Upper lobe of right lung (tissue), 1 donor: ENCODE results near the gene BCAN. TPM values are rescaled to one million over a fixed set of nuclear protein-coding genes. Genes with fewer than 3 reads are reported as not detected.
A peak's percentile ranks its signal among the peaks of the same experiment; 100 is the strongest.

Experiments used
- ATAC-seq: fragments of 200-7000 bp; cut with Tn5 transposase; one replicate; pipeline ENCODE4 v1.9.1; 2020; ENCODE audit warnings: mild to moderate bottlenecking, moderate library complexity
- DNase-seq: peaks from one replicate; pipeline ENCODE4 v3.0.0-alpha.2; 2020
- H3K27ac ChIP-seq: fragments of 200-600 bp; one replicate; pipeline ENCODE4 v1.8.0; 2022
- H3K27me3 ChIP-seq: fragments of 200-600 bp; one replicate; pipeline ENCODE4 v1.8.0; 2022; ENCODE audit warnings: mild to moderate bottlenecking
- H3K36me3 ChIP-seq: fragments of 200-600 bp; one replicate; pipeline ENCODE4 v1.8.0; 2022
- H3K4me1 ChIP-seq: fragments of 200-600 bp; one replicate; pipeline ENCODE4 v1.8.0; 2022
- H3K4me3 ChIP-seq: fragments of 200-600 bp; one replicate; pipeline ENCODE4 v1.8.0; 2022; ENCODE audit warnings: mild to moderate bottlenecking
- H3K9me3 ChIP-seq: fragments of 200-600 bp; one replicate; pipeline ENCODE4 v1.8.0; 2022
- CTCF ChIP-seq: fragments of 200-600 bp; IDR thresholded peaks from one replicate; pipeline ENCODE4 v1.8.0; 2022; ENCODE audit warnings: antibody characterized with exemption
- intact Hi-C: fragments of 100-400 bp; cut with DNase I; formaldehyde crosslinking; loops from one replicate; pipeline ENCODE4 v1.11.0; 2022
- total RNA-seq: library from RNA; stranded (reverse); fragmentation: NEBNext Ultra II Directional; extraction: Animal tissue kit (Norgen Biotek cat#: 25700); gene quantifications from one replicate; pipeline ENCODE4 v1.2.1, GENCODE V29; 2021
- donor health status: DM: no; HTN: yes; CAD: no; lungs with severe emphysema.

BCAN gene
- total RNA-seq, 1 donor from 2014 or later, result not detected

- Histone ChIP-seq H3K27ac (peak overlapping the region; percentile 6), H3K9me3 (no peaks in the 10 kb centered on the region), H3K4me3 (no peak overlapping the region), H3K4me1 (peaks cover 30% of the 10 kb centered on the region), H3K27me3 (peaks cover 4% of the 10 kb centered on the region), H3K36me3 (no peaks in the 10 kb centered on the region)
- no peak for TF ChIP-seq CTCF
- ATAC-seq (no peak), DNase-seq (no peak)
- intact Hi-C loops, result loop anchor here (10.0 kb wide), 1 partner anchor 46 kb away; no protein-coding TSS in a partner anchor
Measured at GRCh38 chr1:156670359-156670758, 28.4 kb downstream of the BCAN start.

GRCh38 chr1:156670791-156671190 is 28.9 kb downstream of the BCAN start:
- Histone ChIP-seq H3K9me3 (no peaks in the 10 kb centered on the region), H3K27me3 (peaks cover 9% of the 10 kb centered on the region), H3K36me3 (no peaks in the 10 kb centered on the region), H3K4me1 (peaks cover 26% of the 10 kb centered on the region), H3K27ac (peak overlapping the region; percentile 6), H3K4me3 (no peak overlapping the region)
- DNase-seq, result no peak
- intact Hi-C loops, result loop anchor here (10.0 kb wide), 1 partner anchor 46 kb away; no protein-coding TSS in a partner anchor
- no peak for ATAC-seq
- TF ChIP-seq CTCF, result no peak

DNA sequence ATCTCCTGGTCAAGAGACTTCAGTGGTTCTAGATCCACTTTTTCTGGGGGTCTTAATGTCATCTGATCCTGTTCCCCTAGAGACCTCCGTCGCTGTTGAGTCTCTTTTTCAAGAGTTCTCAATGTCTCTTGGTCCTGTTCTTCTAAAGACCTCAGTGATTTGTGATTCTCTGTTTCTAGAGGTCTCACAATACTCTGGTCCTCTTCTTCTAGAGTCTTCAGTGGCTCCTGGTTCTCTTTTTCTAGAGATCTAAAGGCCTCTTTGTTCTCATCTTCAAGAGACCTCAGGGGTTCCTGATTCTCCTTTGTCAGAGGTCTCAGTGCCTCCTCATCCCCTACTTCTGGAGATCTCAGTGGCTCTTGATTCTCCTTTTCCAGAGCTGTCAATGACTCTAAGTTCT is 29.9 kb downstream of the BCAN start:
- Histone ChIP-seq H3K4me1 (peaks cover 17% of the 10 kb centered on the region), H3K36me3 (no peaks in the 10 kb centered on the region), H3K9me3 (no peaks in the 10 kb centered on the region), H3K27me3 (peaks cover 18% of the 10 kb centered on the region), H3K27ac (no peak overlapping the region), H3K4me3 (no peak overlapping the region)
- DNase-seq (no peak), ATAC-seq (no peak)
- TF ChIP-seq CTCF, result no peak
- intact Hi-C loops, result loop anchor here (10.0 kb wide), 1 partner anchor 47 kb away; no protein-coding TSS in a partner anchor

GRCh38 chr1:156673387-156674121 is 31.6 kb downstream of the BCAN start:
- no peak for ATAC-seq
- Histone ChIP-seq H3K27ac (no peak overlapping the region), H3K27me3 (peaks cover 31% of the 10 kb centered on the region), H3K4me1 (peaks cover 4% of the 10 kb centered on the region), H3K9me3 (no peaks in the 10 kb centered on the region), H3K36me3 (no peaks in the 10 kb centered on the region), H3K4me3 (no peak overlapping the region)
- TF ChIP-seq CTCF, result no peak
- DNase-seq, result no peak
- intact Hi-C loops, result loop anchor here (10.0 kb wide), 1 partner anchor 49 kb away; no protein-coding TSS in a partner anchor

DNA sequence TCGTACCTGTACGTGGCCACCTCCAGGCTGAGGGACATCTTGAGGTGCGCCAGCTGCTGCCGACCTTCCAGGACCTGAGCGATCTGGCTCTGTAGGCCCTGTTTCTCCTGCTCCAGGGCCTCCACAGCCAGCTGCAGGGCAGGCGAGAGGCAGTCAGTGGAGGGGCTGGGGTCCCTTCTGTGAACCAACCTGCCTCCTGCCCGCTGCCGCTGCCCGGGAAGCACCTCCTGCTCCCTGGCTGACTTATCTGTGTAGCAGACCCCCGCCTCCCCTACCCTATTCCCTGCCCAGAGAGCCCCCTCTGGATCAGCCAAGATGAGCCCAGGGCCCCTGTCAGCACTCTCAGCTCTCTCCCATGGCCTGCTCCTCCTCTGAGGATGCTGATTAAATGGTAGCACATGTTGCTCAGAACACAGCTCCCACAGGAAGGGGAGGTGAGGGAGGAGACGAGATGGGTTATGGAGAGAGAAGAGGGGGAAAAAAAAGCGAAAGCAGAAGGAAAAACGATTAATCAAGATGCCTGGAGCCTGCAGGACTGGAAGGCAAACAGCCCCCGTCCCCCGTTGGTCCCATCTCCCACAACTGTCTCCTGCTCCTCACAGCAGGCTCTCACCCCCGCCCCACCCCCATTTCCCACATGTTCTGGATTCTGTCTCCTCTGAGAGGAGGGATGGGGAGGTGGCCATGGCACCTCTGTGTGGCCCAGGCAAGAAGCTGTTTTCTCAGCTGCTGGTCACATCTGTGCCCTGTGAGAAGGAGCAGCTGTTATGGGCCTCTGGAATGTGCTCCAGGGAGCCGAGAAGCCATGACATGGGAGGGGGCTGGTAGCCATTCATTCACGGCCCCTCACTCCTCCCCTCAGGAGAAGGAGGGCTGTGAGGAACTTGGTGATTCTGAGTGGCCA is 33.5 kb downstream of the BCAN start:
- no peak for TF ChIP-seq CTCF
- no peaks in the 10 kb centered on the region for H3K9me3 ChIP-seq
- H3K27ac ChIP-seq, result no peak overlapping the region
- peaks cover 33% of the 10 kb centered on the region for H3K27me3 ChIP-seq
- no peak for ATAC-seq
- DNase-seq, result no peak
- intact Hi-C loops, result loop anchor here (10.0 kb wide), 1 partner anchor 51 kb away; no protein-coding TSS in a partner anchor
- H3K36me3 ChIP-seq, result no peaks in the 10 kb centered on the region
- peak overlapping the region; percentile 58 for H3K4me3 ChIP-seq
- peaks cover 4% of the 10 kb centered on the region for H3K4me1 ChIP-seq
